Stimulated activated CD8-positive, alpha-beta memory T cell treated with anti-CD3 and anti-CD28 coated beads, Interleukin-15, amount 100 ng/mL, for 24 hours (primary cell): ENCODE results near the gene DNAJC8.
A peak's percentile ranks its signal among the peaks of the same experiment; 100 is the strongest.

Experiments
- DNase-seq: peaks from one replicate; pipeline ENCODE4 v3.0.0-alpha.2; 2020; ENCODE audit warnings: low read depth

DNAJC8 gene

DNA sequence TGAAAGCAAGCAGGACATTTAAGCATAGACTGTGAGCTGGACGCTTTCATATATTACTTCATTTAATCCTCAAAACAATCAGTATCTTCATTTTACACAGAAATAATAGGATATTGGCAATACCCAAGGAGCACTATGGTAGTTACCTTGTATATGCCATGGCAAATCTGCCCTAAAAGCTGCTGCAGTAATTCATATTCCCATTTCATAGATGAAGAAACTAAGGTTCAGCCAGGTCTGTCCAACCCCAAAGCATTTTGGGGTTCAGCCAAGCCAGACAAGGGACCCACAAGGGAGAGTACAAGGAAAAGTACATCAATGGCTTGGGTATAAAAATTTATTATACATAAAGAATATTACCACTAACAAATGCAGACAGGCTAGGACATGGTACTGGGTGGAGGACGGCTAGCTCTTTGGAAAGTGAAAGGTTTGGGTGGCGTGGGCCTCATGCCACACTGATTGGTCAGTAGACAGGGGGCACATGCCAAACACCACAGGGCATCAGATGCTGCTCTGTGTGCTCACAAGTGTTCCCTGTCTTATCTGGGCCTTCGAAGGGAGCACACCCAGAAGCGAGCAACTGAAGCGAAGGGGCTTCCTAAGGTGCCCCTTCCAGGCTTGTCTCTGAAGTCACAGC, 32.5 kb downstream of the DNAJC8 start:
- no peak for DNase-seq

GRCh38 chr1:28199328-28200233, 33.2 kb downstream of the DNAJC8 start:
- peak; percentile 30 for DNase-seq

- DNase-seq, result no peak
Measured at GRCh38 chr1:28197682-28198415, 35.0 kb downstream of the DNAJC8 start.

DNA sequence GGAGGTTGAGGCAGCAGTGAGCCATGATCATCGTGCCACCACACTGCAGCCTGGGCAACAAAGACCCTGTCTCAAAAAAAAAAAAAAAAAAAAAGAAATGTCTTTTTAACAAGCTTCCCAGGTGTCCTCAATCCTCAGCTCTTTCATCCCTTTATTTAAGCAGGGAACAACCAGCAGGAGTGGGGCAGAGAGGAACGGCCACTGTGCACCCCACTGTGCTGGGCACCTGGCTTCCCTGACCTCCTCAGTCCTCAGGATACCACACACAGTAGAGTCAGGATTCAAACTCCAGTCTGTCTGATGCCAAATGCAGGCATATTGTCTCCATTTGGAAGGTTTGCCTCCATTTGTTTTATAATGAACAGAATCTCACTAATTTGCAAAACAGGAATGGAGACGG, 36.5 kb downstream of the DNAJC8 start:
- DNase-seq, result no peak

GRCh38 chr1:28195780-28196179, 37.0 kb downstream of the DNAJC8 start:
- no peak for DNase-seq

DNA sequence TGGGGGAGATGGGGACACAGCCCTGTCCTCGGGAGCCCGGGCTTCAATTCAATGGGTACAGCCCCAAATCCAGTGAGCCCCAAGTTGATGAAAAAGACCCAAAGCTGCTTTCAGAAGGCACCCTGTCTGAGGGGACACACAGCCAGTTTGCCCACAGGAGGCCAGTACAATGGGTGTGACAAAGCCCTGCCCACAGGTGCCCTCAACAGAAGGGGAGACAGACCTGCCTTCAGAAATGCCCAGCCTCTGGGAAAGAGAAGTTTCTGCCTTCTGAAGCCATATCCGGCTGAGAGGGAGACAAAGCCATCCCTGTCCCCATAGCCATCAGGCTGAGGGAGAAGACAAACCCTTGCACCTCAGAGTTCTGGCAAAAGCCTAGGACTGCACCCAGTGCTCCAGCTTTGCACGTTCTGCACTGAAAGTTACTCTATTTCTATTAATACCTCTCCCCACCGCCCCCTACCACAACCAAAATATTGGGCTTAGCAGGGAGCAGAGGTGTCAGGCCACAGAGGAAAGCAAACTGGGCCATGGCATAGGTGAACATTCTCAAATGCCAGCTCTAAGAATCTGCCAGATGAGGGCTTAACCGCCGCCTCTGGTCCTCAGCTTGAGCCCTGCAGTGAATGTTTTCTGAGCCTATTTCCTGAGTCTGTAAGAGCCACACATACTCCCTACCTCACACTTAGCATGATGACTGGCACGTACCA, 38.3 kb downstream of the DNAJC8 start:
- DNase-seq, result no peak

GRCh38 chr1:28193701-28194161, 39.1 kb downstream of the DNAJC8 start:
- no peak for DNase-seq

DNA sequence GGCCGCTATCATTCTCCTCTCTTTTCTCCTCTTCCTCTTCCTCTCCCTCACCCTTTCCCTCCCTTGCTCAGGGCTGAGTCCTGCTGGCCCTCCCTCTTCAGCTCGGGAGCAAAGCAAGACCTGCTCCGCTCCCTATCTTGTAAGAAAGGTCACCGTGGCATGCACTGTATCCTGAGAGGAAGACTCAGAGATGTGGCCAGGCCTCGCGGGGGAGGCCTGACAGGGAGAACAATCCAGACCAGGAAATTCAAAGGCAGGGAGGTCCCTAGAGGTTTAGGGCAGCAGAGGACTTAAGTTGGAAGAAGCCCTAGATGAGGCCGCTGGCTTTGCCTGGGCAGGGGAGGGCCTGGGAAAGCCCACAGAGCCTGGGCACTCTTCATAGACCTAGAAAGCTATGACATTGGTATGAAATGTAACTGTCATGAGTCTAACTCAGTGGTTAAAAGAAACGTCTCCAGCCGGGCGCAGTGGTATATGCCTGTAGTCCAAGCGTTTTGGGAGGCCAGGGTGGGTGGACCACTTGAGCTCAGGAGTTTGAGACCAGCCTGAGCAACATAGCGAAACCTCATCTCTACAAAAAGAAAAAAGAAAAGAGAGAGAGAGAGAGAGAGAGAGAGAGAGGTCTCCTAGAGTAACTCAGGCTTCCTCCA, 41.7 kb downstream of the DNAJC8 start:
- DNase-seq, result no peak

DNA sequence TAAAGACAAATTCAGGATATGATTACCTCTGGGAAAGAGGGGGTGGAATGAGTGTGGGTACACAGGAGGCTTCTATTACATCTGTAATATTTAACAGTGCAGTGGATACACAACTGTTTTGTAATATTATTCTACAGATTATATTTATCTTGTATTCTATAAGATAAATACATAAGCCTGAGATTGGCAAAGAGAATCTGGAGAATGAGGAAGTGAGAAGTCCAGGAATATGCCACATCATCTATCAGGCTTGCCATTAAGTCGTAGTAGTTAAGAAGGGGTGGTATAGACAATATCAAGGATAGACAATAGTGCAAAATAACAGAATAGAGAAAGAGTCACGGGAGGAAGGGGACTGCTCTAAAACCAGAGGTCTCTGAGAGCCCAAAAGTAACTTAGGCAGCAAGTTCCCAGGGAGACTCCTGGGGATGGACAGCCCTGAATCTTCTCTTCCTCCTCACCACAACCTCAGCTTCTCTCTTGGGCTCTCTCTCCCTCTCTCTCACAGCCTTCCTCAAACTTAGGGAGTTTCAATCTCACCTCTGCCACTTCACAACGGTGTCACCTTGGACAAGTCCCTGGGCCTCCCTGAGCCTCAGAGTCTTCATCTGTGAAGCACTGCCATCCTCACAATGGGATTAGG, 42.4 kb downstream of the DNAJC8 start:
- DNase-seq, result no peak

GRCh38 chr1:28185071-28185470, 47.8 kb downstream of the DNAJC8 start:
- DNase-seq, result no peak

- DNase-seq, result no peak
Measured at GRCh38 chr1:28180306-28181305, 52.2 kb downstream of the DNAJC8 start.

DNA sequence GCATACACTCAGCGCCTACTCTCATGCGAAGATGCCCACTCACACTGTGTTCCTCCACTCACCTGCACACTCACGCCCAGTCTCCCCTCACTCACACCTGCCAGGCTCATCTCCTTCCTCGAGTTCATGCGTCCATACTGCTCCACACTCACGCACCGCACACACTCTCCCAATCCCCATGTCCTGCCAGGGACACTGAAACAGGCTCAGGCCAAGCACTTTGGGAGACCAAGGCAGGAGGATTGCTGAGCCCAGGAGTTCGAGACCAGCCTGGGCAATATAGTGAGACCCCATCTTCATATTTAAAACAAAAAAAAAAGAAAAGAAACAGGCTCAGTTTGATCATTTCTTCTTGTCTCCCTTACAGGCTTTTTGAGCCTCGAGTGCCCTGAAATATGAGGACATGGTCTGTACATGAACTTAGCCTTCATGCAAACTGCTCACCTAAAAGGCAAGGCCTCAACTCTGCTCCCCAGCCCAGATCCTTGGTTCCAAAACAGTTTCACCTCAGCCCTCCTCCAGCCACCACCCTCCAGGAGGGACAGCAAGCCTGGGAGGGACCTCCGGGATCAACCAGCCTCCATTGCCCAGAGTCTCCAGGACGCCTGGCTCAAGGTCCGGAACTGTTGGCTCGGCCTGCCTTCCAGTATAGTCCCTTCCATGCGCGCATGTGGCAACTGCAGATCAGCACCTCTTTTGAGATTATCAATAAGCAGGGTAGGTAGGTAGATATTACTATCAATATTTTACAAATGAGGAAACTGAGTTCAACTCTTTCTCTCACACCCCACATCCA, 53.9 kb downstream of the DNAJC8 start:
- DNase-seq, result no peak

GRCh38 chr1:28176492-28177470, 56.0 kb downstream of the DNAJC8 start, which contains the start of gene PTAFR:
TSS of gene PTAFR (minus strand) at chr1:28176690. CDS start at chr1:28151021, 25,669 bp downstream.
- no peak for DNase-seq

DNA sequence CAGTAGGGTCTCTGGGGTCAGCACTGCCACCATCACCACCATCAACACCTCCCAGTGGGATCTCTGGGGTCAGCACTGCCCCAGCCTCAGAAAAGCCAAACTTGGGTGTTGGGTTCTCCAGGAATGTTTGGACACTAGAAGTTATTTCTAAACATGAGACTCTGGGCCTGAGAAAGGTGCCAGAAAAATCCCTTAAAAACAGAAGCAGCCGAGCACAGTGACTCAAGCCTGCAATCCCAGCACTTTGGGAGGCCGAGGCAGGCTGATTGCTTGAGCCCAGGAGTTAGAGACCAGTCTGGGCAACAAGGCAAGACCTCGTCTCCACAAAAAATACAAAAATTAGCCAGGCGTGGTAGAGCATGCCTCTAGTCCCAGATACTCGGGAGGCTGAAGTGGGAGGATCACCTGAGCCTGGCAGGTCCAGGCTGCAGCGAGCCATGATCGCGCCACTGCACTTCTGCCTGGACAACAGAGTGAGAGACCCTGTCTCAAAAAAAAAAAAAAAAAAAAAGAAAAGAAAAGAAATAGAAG, 56.8 kb downstream of the DNAJC8 start:
- no peak for DNase-seq

- DNase-seq, result no peak
Measured at GRCh38 chr1:28173980-28174297, 58.9 kb downstream of the DNAJC8 start.

GRCh38 chr1:28173151-28173979, 59.5 kb downstream of the DNAJC8 start:
- DNase-seq, result no peak
